ENCODE data around the gene CENPQ.
"Not testable (repeated sequence)": the region's sequence is repeated elsewhere in the genome, so short reads cannot be mapped to it uniquely, and the experiment has no call there.

The CENPQ gene, protein sequence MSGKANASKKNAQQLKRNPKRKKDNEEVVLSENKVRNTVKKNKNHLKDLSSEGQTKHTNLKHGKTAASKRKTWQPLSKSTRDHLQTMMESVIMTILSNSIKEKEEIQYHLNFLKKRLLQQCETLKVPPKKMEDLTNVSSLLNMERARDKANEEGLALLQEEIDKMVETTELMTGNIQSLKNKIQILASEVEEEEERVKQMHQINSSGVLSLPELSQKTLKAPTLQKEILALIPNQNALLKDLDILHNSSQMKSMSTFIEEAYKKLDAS

DNA sequence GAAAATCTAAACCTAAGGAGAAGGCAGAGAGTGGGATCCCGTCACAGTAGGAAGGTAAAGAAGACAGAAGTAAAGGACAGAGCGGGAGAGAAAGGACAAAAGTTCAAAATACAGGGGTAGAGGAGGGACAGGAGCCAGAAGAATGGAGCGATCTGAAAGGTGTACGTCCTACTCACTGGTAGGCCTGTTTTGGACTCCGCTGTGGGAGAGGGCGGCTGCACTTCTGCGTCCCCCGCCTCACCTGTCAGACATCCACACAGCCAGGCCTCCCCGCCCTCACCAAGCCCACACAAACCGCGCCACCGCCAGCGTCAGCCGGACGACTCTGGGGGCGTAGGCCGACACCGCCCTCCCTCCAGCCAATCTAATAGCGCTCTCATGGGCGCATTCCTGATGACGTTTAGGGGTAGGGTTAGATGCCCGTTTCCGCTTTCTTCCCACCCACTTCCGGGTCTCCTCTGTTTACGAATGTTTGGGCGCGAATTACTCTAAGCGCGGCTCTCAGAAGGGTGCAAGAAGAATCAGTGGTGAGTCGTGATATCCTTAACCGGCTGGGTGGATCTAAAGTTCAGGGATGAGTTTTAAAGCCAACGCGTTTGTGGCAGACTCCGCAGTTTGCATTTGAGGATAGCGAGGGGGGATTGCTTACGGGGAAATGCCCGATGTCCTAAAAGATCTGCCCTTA lies at the start of gene CENPQ, which contains the start of gene MMUT:
Gene CENPQ, plus strand, starts transcription at position 444 of the 685 bp plus-strand sequence. CDS start 6,807 bp downstream, outside the sequence.
Gene MMUT, minus strand, starts transcription at position 327 of the 685 bp plus-strand sequence. CDS start 3,787 bp downstream, outside the sequence.
- DNase-seq, result peak; percentile 95 to 96

DNA sequence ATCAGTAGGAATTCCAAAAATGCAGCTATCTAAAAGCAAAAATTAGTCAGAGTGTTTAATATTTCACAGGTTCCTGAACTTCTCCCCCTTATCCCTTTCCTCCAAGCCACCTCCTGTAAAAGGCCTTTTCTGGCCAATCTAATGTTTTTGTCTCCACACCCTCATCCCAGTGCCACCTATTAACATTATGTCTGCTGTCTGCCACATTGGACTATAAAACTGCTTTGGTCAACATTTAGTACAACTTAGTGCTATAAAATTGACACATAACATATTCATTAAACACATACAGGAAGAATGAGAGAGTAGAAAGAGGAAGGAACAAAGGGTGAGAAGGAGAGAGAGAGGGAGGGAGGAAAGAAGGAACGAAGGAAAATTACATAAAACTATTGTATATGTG lies 47.8 kb upstream of the CENPQ start:
- DNase-seq, result no peak

DNA sequence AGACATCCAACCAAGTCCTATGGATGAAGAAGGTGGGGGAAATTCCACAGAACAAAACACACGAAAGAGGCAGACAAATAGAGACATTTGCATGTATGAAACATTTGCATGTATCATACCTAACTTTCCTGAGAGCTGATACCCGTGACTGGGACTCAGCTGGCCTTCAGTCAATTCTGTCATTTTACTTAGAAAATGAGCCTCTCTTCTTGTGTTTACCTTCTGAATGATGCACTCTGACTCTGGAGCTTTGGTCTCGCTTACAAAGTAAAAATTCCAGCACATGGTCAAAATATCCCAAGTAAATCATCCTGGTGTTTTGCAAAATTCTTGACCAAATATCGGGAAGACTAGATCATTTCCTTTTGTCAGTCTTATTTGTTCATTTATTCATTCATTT lies 47.0 kb upstream of the CENPQ start:
- DNase-seq, result no peak

DNA sequence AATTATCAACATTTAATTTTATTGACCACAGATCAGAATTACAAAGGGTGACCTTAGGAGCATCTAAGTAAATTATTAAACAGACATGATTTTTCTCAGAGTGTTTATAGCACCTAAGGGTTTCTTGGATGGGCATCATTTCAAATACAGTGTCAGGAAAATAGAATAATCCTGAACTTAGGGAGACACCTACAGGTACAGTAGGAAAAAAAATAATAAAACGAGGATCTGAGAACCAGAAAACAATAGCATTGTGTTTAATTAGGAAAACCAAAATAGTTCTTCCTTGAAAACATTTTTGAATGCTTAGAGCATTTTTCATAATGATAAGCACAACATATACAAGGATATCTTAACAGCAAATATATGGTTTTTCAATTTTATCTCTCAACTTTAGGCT lies 39.4 kb upstream of the CENPQ start:
- DNase-seq, result no peak

DNA sequence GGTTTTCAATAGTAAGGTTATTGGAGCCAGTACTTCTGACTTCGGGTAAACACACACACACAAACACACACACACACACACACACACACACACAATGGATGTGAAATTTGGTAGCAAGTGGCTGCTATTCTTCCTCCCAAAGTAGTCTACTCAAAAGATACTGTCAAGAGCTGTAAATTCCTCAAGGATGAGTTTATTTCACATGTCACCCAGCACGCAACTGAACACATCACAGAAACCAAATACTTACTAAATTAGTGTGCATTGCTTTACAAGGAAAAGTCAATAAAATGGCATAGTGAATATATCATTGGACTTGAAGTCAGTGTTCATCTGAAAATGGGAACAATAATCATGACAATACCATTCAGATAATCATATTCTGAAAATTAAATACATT lies 33.0 kb upstream of the CENPQ start:
- DNase-seq, result no peak

DNA sequence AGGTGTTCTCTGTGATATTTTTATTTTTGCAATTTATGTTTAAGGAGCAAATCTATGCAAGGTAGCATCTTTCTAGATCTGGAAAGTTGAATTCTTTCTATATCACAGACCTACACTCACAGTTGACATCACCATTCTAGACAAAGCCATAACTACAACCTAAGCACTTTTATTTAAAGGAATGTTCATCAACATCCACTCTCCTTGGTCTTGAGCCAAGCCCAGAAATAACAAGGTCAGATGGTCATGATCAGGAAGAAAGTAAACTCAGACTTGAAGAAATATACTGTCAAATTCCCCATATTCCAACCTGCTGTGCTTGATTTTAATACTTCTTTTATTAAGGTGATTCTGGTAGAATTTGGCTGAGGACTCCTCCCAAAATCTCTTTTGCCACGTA lies 32.3 kb upstream of the CENPQ start:
- DNase-seq, result no peak

DNA sequence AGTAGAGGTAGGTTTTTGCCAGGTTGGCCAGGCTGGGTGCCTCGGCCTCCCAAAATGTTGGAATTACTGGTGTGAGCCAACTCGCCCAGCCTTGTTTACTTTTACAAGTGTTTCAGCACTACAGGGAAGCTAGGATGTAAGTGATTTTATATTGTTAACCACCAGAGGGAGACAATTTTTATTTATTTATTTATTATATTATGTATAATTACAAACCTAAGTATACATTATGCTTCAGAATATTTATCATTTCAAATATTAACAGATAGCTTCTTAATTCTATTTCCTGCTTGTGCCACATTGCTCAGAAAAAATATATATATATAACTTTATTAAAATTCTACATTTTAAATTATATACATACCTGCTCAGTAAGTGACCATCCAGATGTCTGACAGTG lies 9.9 kb upstream of the CENPQ start:
- DNase-seq, result no peak

DNA sequence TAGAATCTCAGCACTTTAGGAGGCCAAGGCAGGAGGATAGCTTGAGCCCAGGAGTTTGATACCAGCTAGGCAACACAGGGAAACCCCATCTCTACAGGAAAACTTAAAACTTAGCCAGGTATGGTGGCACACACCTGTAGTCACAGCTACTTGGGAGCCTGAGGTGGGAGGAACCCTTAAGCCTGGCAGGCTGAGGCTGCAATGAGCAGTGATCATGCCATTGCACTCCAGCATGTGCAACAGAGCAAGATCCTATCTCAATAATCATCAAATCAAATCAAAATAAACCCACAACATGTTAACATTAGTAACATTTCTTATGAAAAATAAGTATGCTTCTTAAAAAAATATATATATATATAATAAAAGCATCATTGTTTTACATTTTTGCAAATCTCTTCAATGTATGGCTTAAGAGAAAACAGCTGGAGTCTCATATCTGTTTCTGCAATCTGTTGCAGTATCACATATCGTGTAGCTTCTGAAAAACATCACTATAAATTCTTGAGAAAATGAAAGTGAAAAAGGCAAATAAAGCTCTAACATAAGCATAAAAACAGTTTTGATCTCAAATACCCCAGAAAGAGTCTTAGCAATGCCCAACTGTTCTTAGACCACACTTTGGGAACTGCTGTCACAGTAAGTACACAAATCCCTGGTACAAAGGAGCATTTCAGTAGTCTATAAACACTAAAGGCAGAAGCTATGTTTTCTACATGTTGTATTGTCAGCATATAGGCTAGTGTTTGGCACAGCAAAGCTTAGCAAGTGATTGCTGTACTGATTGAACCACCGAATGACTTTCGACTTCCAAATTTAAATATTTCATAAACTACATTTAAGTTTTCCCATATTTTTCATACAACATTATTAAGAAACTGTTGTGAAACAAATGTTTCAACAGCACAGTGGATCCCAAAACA lies 8.1 kb upstream of the CENPQ start:
- DNase-seq, result no peak

DNA sequence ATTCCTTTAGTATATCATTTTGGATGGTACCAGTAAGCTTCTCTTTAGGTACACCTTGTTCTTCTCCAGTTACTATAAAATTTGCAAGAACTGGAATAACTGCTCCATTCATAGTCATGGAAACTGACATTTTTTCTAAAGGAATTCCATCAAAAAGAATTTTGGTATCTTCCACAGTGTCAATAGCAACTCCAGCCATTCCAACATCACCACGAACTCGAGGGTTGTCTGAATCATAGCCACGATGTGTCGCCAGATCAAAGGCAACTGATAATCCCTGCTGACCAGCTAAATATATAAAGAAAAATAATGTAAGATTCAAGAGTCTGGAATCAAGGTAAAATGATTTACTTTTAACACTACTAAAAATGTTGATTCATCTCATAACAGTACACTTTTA lies 5.4 kb upstream of the CENPQ start:
- DNase-seq, result no peak

DNA sequence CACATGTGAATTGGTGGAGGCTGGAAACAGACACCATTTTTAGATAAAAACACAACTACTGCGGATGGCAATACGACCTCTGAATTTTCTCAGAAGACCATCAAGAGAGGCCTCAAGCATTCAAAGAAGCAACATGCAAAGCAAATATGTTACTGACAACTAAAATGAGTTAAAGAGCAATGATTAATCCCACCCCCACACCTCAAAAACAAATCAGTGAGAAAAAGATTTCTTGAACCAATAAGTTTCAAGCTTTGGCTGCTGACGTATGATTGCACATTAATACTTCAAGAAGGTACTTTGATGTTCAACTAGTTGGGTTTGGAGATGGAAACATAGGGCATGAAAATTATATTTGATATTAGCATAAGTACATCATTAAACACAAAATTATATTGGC lies 1.1 kb upstream of the CENPQ start:
- peak in 1 of 2 donors; percentile 1 for DNase-seq

DNA sequence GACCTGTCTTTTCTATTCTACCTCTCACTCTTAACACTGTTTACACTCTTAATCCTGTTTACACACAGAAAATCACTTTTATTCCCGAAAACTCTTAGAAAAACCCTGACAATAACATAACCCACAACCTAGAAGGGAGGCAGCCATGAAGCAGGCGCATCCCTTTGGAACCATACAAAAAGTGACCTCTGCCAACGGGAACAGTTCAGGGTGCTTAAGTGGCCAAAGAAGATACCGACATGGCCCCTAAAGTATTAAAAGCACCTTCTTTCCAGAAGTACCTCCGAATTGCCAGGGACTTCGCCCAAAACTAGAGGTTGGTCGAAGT lies 607 bp upstream of the CENPQ start:
- peak in 1 of 2 donors; percentile 30 for DNase-seq

DNA sequence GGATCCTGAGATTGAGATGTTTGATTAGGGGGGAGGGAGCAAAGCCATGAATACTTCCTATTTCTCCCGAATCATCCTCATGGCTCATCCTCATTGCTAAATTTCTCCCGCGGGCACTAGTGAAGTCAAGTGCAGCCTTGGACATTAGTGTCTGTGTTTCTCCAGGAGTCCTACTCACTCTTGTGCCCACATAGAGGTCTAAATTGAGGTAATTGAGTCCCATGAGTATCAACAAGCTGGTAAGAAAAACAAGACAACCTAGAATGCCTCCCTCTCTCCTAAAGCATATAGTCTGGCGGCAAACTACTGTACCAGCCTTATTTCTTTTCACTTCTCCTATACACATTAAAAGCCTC lies 420 bp downstream of the CENPQ start:
- no peak for DNase-seq

DNA sequence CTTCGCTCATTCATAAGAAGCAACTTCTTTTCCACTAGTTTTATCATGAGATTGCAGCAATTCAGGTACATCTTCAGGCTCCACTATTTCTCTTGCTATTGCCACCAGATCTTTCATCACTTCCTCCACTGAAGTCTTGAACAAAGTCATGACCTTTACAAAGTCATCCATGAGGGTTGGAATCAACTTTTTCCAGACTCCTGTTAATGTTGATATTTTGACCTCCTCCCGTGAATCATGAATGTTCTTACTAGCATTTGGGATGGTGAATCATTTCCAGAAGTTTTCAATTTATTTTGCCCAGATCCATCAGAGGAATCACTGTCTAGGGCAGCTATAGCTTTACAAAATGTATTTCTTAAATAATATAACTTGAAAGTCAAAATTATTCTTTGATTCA lies 1.5 kb downstream of the CENPQ start:
- DNase-seq, result no peak

DNA sequence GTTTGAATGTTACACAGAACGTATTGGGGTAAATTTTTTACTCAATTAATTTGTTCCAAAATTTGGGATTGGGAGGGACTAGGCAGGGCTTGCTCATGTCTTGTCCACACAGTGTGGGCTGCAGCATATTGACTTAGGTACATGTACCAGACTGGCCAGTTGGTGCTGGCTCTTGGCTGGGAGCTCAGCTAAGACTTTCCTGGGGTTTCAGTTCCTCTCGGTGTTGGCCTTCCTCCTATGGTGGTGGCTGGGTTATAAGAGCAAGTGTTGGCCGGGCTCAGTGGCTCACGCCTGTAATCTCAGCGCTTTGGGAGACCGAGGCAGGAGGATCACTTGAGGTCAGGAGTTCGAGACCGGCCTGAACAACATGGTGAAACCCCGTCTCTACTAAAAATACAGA lies 4.9 kb downstream of the CENPQ start:
- no peak for DNase-seq

DNA sequence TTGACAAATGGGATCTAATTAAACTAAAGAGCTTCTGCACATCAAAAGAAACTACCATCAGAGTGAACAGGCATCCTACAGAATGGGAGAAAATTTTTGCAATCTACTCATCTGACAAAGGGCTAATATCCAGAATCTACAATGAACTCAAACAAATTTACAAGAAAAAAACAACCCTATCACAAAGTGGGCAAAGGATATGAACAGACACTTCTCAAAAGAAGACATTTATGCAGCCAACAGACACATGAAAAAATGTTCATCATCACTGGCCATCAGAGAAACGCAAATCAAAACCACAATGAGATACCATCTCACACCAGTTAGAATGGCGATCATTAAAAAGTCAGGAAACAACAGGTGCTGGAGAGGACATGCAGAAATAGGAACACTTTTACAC lies 13.4 kb downstream of the CENPQ start:
- DNase-seq, result not testable (repeated sequence)

DNA sequence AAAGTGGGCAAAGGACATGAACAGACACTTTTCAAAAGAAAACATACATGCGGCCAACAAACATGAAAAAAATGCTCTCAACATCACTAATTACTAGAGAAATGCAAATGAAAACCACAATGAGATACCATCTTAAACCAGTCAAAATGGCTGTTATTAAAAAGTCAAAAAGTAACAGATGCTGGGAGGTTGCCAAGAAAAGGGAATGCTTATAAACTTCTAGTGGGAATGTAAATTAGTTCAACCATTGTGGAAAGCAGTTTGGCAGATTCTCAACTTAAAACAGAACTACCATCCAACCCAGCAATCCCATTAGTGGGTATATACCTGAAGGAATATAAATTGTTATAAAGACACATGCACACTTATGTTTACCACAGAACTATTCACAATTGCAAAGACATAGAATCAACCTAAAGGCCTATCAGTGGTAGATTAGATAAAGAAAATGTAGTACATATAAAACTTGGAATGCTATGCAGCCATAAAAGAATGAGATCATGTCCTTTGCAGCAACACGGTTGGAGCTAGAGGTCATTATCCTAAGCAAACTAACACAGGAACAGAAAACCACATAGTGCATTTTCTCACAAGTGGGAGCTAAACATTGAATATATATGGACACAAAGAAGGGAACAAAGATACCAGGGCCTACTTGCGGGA lies 16.3 kb downstream of the CENPQ start:
- no peak for DNase-seq

DNA sequence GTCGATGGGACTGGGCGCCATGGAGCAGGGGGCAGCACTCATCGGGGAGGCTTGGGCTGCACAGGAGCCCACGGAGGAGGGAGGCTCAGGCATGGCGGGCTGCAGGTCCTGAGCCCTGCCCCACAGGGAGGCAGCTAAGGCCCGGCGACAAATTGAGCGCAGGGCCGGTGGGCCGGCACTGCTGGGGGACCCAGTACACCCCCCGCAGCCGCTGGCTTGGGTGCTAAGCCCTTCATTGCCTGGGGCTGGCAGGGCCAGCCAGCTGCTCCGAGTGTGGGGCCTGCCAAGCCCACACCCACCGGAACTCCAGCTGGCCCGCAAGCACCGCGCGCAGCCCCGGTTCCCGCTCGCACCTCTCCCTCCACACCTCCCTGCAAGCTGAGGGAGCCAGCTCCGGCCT lies 18.7 kb downstream of the CENPQ start:
- DNase-seq, result not testable (repeated sequence)

DNA sequence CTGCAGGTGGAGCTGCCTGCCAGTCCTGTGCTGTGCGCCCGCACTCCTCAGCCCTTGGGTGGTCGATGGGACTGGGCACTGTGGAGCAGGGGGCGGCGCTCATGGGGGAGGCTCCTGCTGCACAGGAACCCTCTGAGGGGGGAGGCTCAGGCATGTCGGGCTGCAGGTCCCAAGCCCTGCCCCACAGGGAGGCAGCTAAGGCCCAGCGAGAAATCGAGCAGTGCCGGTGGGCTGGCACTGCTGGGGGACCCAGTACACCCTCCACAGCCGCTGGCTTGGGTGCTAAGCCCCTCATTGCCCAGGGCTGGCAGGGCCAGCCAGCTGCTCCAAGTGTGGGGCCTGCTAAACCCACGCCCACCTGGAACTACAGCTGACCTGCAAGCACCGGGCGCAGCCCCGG lies 20.2 kb downstream of the CENPQ start:
- not testable (repeated sequence) for DNase-seq

DNA sequence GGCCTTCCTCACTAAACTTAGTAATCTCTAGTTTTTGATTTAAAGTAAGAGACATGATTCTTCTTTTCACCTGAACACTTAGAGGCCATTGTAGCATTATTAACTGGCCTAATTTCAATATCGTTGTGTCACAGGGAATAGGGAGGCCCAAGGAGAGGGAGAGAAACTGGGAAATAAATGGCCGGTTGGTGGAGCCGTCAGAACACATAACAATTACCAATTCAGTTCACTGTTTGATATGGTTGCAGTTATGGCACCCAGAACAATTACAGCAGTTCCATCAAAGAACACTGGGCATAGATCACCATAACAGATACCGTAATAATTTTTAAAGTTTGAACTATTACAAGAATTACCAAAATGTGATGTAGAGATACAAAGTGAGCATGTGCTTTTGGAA lies 27.5 kb downstream of the CENPQ start:
- no peak for DNase-seq

DNA sequence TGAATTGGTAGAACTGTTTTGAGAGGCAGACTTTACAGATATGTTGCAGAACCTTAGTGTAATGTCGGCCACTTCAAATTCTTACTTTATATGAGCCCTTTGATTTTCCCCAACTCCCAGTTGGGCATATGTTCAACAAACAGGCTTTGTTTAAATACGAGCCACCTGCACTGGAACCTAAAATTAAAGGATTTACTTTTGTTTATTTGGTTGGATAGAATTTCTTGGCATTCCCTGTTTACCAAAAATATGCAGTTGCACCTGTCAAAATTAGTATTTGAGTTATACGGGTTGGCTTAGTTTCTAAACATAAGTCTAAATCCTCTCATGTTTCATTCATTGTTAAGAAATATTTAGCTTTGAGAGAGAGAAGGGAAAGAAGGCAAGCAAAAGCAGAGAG lies 34.1 kb downstream of the CENPQ start:
- DNase-seq, result no peak

DNA sequence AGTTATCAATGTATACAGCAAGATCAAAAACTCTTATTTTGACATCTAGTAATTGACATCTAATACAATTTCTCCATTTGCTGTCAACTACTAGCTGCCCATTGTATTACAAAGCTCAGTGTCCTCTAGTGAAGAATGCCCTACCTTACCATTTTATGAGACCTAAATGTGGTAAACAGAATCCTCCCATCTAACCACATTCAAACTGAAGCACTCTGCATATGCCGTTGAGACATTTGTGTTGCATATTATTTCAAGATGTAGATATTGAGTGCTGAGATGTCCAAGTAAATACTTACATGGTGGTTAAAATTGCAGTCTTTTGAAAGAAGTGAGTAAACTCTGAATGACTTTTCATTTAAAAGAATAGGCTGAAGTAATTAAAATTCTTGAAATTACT lies 36.0 kb downstream of the CENPQ start:
- no peak for DNase-seq

DNA sequence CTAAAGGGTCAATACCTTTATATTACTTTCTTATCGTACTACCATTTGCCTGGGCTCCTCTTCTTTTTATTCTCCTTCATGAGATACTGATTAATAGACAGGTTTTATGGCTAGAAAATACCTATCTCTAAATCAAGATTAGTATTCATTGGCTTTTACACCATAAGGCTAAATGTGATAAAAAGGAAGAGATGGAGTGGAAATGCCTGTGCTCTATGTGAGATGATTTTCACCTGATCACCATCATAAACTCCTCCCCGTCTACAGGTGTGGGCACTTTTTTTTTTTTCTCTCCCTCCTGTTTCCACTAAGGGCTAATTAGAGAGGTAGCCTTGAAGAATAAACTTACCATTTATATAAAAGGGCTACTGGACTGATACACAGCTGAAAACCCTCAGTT lies 36.5 kb downstream of the CENPQ start, which contains the start of gene GLYATL3:
Gene GLYATL3, plus strand, starts transcription at position 301 of the 400 bp plus-strand sequence. CDS start 12,068 bp downstream, outside the sequence.
- no peak for DNase-seq

DNA sequence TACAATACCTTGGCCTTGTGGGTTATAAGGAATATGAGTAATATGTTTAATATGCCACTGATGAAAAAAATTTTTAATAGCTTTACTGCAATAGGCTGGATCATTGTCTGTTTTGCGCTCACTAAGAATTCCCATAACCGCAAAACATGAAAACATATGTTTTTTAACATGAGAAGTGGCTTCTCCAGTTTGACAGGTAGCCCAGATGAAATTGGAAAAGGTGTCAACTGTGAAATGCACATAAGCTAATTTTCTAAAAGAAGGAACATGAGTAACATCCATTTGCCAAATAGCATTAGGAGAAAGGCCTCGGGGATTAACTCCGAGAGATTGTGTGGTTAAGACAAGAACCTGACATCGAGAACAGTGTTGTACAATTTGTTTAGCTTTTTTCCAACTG lies 41.5 kb downstream of the CENPQ start:
- no peak for DNase-seq

Measured in hippocampal formation (tissue), 2 donors.